Neural progenitor cell (in vitro differentiated cells): ENCODE measurements around the gene H1-8. TPM values are rescaled to one million over a fixed set of nuclear protein-coding genes. Genes with fewer than 3 reads are reported as not detected.

Experiments used
- DNase-seq: peaks from one replicate; pipeline ENCODE4 v3.0.0-alpha.2; 2016; ENCODE audit warnings: low spot score
- H2AFZ ChIP-seq: fragments of 200-600 bp; sonication (generic); replicated peaks from 2 replicates; pipeline ENCODE4 v1.6.1; 2016; ENCODE audit warnings: antibody characterized with exemption
- H3F3A ChIP-seq: fragments of 200-600 bp; sonication (generic); 2 replicates; pipeline ENCODE4 v1.6.1; 2016; ENCODE audit warnings: antibody characterized with exemption, low read depth
- H3K27ac ChIP-seq: fragments of 200-600 bp; sonication (generic); 2 replicates; pipeline ENCODE4 v1.5.1; 2016; ENCODE audit warnings: mild to moderate bottlenecking
- H3K27me3 ChIP-seq: fragments of 200-600 bp; sonication (generic); 2 replicates; pipeline ENCODE4 v1.6.1; 2016; ENCODE audit warnings: mild to moderate bottlenecking, moderate library complexity
- H3K36me3 ChIP-seq: fragments of 200-600 bp; sonication (generic); 2 replicates; pipeline ENCODE4 v1.5.1; 2016
- H3K4me1 ChIP-seq: fragments of 200-600 bp; sonication (generic); 2 replicates; pipeline ENCODE4 v1.6.1; 2016; ENCODE audit warnings: mixed run types
- H3K4me2 ChIP-seq: fragments of 200-600 bp; sonication (generic); 2 replicates; pipeline ENCODE4 v1.6.1; 2016
- H3K4me3 ChIP-seq: fragments of 200-600 bp; sonication (generic); 2 replicates; pipeline ENCODE4 v1.5.1; 2016
- H3K79me2 ChIP-seq: fragments of 200-600 bp; sonication (generic); 2 replicates; pipeline ENCODE4 v1.6.1; 2016; ENCODE audit warnings: low read depth
- H3K9ac ChIP-seq: fragments of 200-600 bp; sonication (generic); 2 replicates; pipeline ENCODE4 v1.6.1; 2016
- H3K9me3 ChIP-seq: fragments of 200-600 bp; sonication (generic); 2 replicates; pipeline ENCODE4 v1.5.1; 2016; ENCODE audit warnings: low read depth
- H4K20me1 ChIP-seq: fragments of 200-600 bp; sonication (generic); 2 replicates; pipeline ENCODE4 v1.6.1; 2016; ENCODE audit warnings: low read depth
- H3K27ac Mint-ChIP-seq: 3 replicates; pipeline ENCODE4 v1.8.0; 2021; ENCODE audit warnings: mixed read lengths
- H3K27me3 Mint-ChIP-seq: 2 replicates; pipeline ENCODE4 v1.8.0; 2022; ENCODE audit warnings: low read depth, mild to moderate bottlenecking, inconsistent platforms, moderate library complexity, mixed read lengths; ENCODE audit not compliant: insufficient read depth
- H3K36me3 Mint-ChIP-seq: 3 replicates; pipeline ENCODE4 v1.8.0; 2021; ENCODE audit warnings: mixed read lengths
- H3K4me1 Mint-ChIP-seq: 3 replicates; pipeline ENCODE4 v1.8.0; 2021; ENCODE audit warnings: mixed read lengths
- H3K4me3 Mint-ChIP-seq: 3 replicates; pipeline ENCODE4 v1.8.0; 2021; ENCODE audit warnings: mild to moderate bottlenecking, moderate library complexity, mixed read lengths
- H3K9me3 Mint-ChIP-seq: 3 replicates; pipeline ENCODE4 v1.8.0; 2020; ENCODE audit warnings: mixed read lengths
- CTCF ChIP-seq: fragments of 200-600 bp; sonication (generic); IDR thresholded peaks from 2 replicates; pipeline ENCODE4 v1.5.1; 2017; ENCODE audit warnings: antibody characterized with exemption, mild to moderate bottlenecking
- EZH2 ChIP-seq: fragments of 200-600 bp; sonication (generic); IDR thresholded peaks from 2 replicates; pipeline ENCODE4 v1.6.1; 2017; ENCODE audit warnings: antibody characterized with exemption, mild to moderate bottlenecking, moderate library complexity
- EZH2phosphoT487 ChIP-seq: fragments of 200-600 bp; sonication (generic); IDR thresholded peaks from 2 replicates; pipeline ENCODE4 v1.6.1; 2017; ENCODE audit warnings: antibody characterized with exemption
- total RNA-seq: library from RNA; depleted of rRNA; stranded (reverse); fragments of >200 nt; gene quantifications from 2 replicates; pipeline ENCODE4 v1.2.3, GENCODE V29; 2015; ENCODE audit warnings: low replicate concordance

Gene H1-8
- total RNA-seq, 1 donor from 2014 or later, result not detected

- no peaks in the 10 kb centered on the region for H3F3A ChIP-seq
- H3K27ac Mint-ChIP-seq, result no peak overlapping the region
- H2AFZ ChIP-seq, result no peak overlapping the region
- no peaks in the 10 kb centered on the region for H4K20me1 ChIP-seq
- peaks cover 8% of the 10 kb centered on the region for H3K4me1 Mint-ChIP-seq
- peaks cover 11% of the 10 kb centered on the region for H3K27me3 Mint-ChIP-seq
- no peak overlapping the region for H3K4me2 ChIP-seq
- H3K36me3 ChIP-seq, result no peaks in the 10 kb centered on the region
- no peak overlapping the region for H3K9ac ChIP-seq
- no peak overlapping the region for H3K27ac ChIP-seq
- no peak for DNase-seq
- H3K4me3 Mint-ChIP-seq, result no peak overlapping the region
- H3K36me3 Mint-ChIP-seq, result no peaks in the 10 kb centered on the region
- no peaks in the 10 kb centered on the region for H3K27me3 ChIP-seq
- H3K79me2 ChIP-seq, result no peaks in the 10 kb centered on the region
- H3K4me1 ChIP-seq, result peaks cover 16% of the 10 kb centered on the region
- no peaks in the 10 kb centered on the region for H3K9me3 Mint-ChIP-seq
- no peaks in the 10 kb centered on the region for H3K9me3 ChIP-seq
- TF ChIP-seq CTCF (no peak), EZH2phosphoT487 (no peak), EZH2 (no peak)
- H3K4me3 ChIP-seq, result no peak overlapping the region
Observed at GRCh38 chr3:129577366-129577765, 34.4 kb downstream of the H1-8 start.

DNA sequence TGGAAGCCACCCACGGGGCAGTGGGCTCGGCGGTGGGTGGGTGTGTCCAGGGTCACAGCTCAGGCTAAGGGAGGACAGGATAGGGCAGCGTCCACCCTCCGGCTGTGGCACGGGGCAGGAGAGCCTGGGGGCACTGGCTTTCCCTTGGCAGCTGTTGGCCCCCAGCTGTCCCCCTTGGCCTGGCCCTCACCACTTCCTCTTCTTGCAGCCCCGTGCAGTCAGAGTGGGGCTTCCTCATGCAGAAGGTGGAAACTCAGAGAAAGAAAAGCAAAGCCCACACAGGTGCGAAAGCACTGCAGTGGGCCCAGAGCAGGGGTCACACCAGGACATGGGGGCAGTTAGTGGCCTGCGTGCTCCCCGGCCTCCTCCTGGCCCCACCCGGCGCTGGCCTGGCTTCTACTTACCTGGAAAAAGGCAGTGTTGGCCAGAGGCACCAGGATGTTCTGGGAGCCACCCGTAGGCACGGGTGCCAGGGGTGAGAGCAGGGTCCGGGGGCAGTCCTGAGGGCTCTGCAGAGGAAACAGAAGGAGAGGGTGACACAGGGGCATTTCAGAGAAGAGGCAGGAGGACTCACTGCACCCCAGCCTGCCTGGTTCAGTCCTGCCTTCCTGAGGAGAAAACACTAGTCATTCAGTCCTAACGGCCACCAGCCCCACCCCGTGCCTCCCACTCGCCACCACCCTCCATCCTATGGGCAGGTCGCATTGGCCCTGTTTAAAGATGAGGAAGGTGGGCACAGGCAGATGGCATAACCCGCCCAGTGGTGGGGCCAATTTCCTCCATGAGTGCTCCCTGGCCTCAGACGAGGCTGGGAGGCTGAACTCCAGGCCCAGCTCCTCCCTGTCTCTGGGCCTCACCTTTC is 35.2 kb downstream of the H1-8 start:
- Histone ChIP-seq H3F3A (no peaks in the 10 kb centered on the region), H3K9ac (no peak overlapping the region), H3K27ac (no peak overlapping the region), H3K79me2 (no peaks in the 10 kb centered on the region), H3K4me3 (no peak overlapping the region), H3K4me2 (no peak overlapping the region), H2AFZ (no peak overlapping the region), H3K4me1 (peaks cover 18% of the 10 kb centered on the region), H3K27me3 (no peaks in the 10 kb centered on the region), H3K36me3 (no peaks in the 10 kb centered on the region), H4K20me1 (no peaks in the 10 kb centered on the region), H3K9me3 (no peaks in the 10 kb centered on the region)
- no peak for DNase-seq
- no peaks in the 10 kb centered on the region for H3K9me3 Mint-ChIP-seq
- no peaks in the 10 kb centered on the region for H3K36me3 Mint-ChIP-seq
- H3K27me3 Mint-ChIP-seq, result peaks cover 12% of the 10 kb centered on the region
- H3K27ac Mint-ChIP-seq, result no peak overlapping the region
- H3K4me3 Mint-ChIP-seq, result no peak overlapping the region
- TF ChIP-seq EZH2 (no peak), CTCF (no peak), EZH2phosphoT487 (no peak)
- H3K4me1 Mint-ChIP-seq, result peaks cover 8% of the 10 kb centered on the region

- Histone ChIP-seq H3K27me3 (no peaks in the 10 kb centered on the region), H2AFZ (no peak overlapping the region), H3K9me3 (no peaks in the 10 kb centered on the region), H3K36me3 (no peaks in the 10 kb centered on the region), H3K4me3 (no peak overlapping the region), H3K79me2 (no peaks in the 10 kb centered on the region), H3K27ac (no peak overlapping the region), H3F3A (no peaks in the 10 kb centered on the region), H3K4me1 (peaks cover 18% of the 10 kb centered on the region), H3K4me2 (no peak overlapping the region), H3K9ac (no peak overlapping the region), H4K20me1 (no peaks in the 10 kb centered on the region)
- Mint-ChIP-seq H3K27ac (no peak overlapping the region), H3K4me3 (no peak overlapping the region), H3K36me3 (no peaks in the 10 kb centered on the region), H3K27me3 (peaks cover 11% of the 10 kb centered on the region), H3K9me3 (no peaks in the 10 kb centered on the region), H3K4me1 (peaks cover 8% of the 10 kb centered on the region)
- no peak for DNase-seq
- no peak for TF ChIP-seq CTCF
Observed at GRCh38 chr3:129579991-129580390, 37.0 kb downstream of the H1-8 start.
